Gastrocnemius medialis (tissue), 4 donors: ENCODE results near the gene EVI5. TPM values are rescaled to one million over a fixed set of nuclear protein-coding genes. Genes with fewer than 3 reads are reported as not detected.

Source experiments
- ATAC-seq, 2 donors: fragments of 150-250 bp; one replicate each; pipeline ENCODE4 v1.9.1; 2016
- DNase-seq, 2 donors: peaks; one replicate each; pipeline ENCODE4 v3.0.0-alpha.2; 2019
- H3K27ac ChIP-seq, 4 donors: fragments of 200-600 bp; sonication (generic); 1 replicate in 1 of 4; 2 replicates in 3 of 4; pipeline ENCODE4 v1.5.1; 2016 to 2018; ENCODE audit warnings: mild to moderate bottlenecking in 2 of 4, moderate library complexity in 1 of 4
- H3K27me3 ChIP-seq, 3 donors: fragments of 200-600 bp; sonication (generic) in 2 of 3; 1 replicate in 1 of 3; 2 replicates in 2 of 3; pipeline versions ENCODE4 v1.5.1 to v1.6.0; 2016 to 2019; ENCODE audit warnings: mild to moderate bottlenecking in 1 of 3, moderate library complexity in 1 of 3
- H3K36me3 ChIP-seq, 2 donors: fragments of 200-600 bp; sonication (generic) in 1 of 2; one replicate each; pipeline ENCODE4 v1.5.1; 2017 to 2018
- H3K4me1 ChIP-seq, 2 donors: fragments of 200-600 bp; sonication (generic) in 1 of 2; one replicate each; pipeline ENCODE4 v1.5.1; 2016 to 2017; ENCODE audit warnings: mild to moderate bottlenecking in 2 of 2
- H3K4me3 ChIP-seq, 4 donors: fragments of 200-600 bp; sonication (generic) in 3 of 4; 1 replicate in 1 of 4; 2 replicates in 3 of 4; pipeline ENCODE4 v1.5.1; 2016 to 2019; ENCODE audit warnings: mild to moderate bottlenecking in 2 of 4
- H3K9me3 ChIP-seq, 3 donors: fragments of 200-600 bp; sonication (generic) in 2 of 3; 1 replicate in 1 of 3; 2 replicates in 2 of 3; pipeline ENCODE4 v1.5.1; 2016 to 2019
- POLR2A ChIP-seq, 2 donors: fragments of 450-650 bp; IDR thresholded peaks; one replicate each; pipeline ENCODE4 v1.6.1; 2017; ENCODE audit warnings: antibody characterized with exemption in 2 of 2, mild to moderate bottlenecking in 2 of 2, moderate library complexity in 2 of 2
- in situ Hi-C, 4 donors: fragments of 200-750 bp; cut with MboI; loops; one replicate each; pipeline versions ENCODE4 v1.15.0 to v1.8.0; 2017; ENCODE audit warnings: low sequenced_read_pairs in 4 of 4
- intact Hi-C: fragments of 100-400 bp; cut with DNase I; formaldehyde crosslinking; loops from one replicate; pipeline ENCODE4 v1.15.1; 2023; ENCODE audit warnings: low total_unique reads
- total RNA-seq, 4 donors: library from RNA; depleted of rRNA; stranded (reverse); fragments of >200 nt; gene quantifications; one replicate each; pipeline versions ENCODE4 v1.1.0 to v1.2.3, GENCODE V29; 2016
- TF ChIP-seq, protein P1 (sequence below), 5 experiments: fragments of 450-650 bp in 3 of 5; fragments of 200-600 bp in 2 of 5; sonication (generic) in 2 of 5; IDR thresholded peaks in 4 of 5; conservative IDR thresholded peaks in 1 of 5; 1 replicate in 4 of 5; 2 replicates in 1 of 5; pipeline ENCODE4 v1.5.1; 2016 to 2019; ENCODE audit warnings: antibody characterized with exemption in 5 of 5, mild to moderate bottlenecking in 3 of 5, moderate library complexity in 3 of 5

EVI5 gene
- total RNA-seq, 4 donors from 2014 or later: 4.6 to 12.5 (median 8.2) TPM

DNA sequence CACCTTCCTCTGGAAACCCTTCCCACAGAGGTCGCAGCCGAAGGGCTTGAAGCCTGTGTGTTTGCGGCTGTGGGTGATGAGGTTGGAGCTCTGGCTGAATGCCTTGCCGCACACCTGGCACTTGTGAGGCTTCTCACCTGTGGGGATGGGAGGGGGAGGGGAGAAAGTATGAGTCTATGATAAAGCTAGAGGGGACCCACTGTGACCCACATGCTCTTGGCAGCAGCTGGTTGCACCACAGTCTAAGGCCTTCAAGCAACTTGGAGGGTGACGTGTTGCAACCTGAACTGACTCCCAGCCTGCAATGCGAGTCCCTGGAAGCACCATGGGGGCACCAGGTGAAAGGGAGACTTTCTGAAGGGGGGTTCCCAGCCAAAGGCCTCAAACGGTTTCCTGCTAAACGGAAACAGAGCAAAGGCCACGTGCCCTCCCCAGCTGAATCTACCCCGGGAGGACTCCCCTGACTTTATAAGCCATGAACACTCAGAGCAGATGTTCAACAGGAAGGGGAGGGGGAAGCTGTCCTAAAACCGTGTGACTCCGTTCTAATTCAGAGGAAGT, 308.8 kb downstream of the EVI5 start:
- DNase-seq: no peak
- Histone ChIP-seq H3K27me3 (peaks cover 17 to 32% (median 32%) of the 10 kb centered on the region in 3 donors), H3K4me1 (peaks cover under 1 to 4% of the 10 kb centered on the region in 2 donors), H3K36me3 (no peaks in the 10 kb centered on the region), H3K9me3 (no peaks in the 10 kb centered on the region), H3K4me3 (no peak overlapping the region), H3K27ac (no peak overlapping the region)
- intact Hi-C loops: no loop called here
- no peak for ATAC-seq
- TF ChIP-seq POLR2A (IDR thresholded peaks at IDR 0.05): no peak
- TF ChIP-seq, protein P1, sequence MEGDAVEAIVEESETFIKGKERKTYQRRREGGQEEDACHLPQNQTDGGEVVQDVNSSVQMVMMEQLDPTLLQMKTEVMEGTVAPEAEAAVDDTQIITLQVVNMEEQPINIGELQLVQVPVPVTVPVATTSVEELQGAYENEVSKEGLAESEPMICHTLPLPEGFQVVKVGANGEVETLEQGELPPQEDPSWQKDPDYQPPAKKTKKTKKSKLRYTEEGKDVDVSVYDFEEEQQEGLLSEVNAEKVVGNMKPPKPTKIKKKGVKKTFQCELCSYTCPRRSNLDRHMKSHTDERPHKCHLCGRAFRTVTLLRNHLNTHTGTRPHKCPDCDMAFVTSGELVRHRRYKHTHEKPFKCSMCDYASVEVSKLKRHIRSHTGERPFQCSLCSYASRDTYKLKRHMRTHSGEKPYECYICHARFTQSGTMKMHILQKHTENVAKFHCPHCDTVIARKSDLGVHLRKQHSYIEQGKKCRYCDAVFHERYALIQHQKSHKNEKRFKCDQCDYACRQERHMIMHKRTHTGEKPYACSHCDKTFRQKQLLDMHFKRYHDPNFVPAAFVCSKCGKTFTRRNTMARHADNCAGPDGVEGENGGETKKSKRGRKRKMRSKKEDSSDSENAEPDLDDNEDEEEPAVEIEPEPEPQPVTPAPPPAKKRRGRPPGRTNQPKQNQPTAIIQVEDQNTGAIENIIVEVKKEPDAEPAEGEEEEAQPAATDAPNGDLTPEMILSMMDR (IDR thresholded peaks at IDR 0.05 in 4 of 5, conservative IDR thresholded peaks at IDR 0.05 in 1 of 5): no peak
- in situ Hi-C loops: no loop called here

DNA sequence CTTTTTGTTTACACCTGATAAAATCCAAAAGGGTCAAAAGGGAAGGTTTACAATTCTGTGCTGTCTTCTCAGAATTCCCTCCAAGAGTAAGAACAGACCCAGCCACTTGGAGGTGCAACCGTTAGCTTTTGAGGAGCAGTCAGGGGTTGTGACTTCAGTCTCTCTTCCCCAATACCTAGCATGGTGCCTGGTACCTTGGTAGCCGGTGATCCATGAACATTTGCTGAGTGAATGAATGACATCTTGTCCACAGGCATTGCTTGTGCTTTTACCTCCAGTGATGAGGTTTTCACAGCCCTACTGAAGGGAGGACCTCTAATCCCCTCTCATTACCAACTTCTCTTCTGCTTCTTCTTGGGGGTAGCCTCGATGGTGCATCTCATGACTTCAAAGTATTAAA, 309.9 kb downstream of the EVI5 start:
- in situ Hi-C loops: no loop called here
- H3K4me3 ChIP-seq: no peak overlapping the region
- TF ChIP-seq, protein P1 (IDR thresholded peaks at IDR 0.05 in 4 of 5, conservative IDR thresholded peaks at IDR 0.05 in 1 of 5): no peak
- no peak for TF ChIP-seq POLR2A (IDR thresholded peaks at IDR 0.05)
- no peaks in the 10 kb centered on the region for H3K9me3 ChIP-seq
- DNase-seq: no peak
- H3K4me1 ChIP-seq: no peaks in the 10 kb centered on the region
- no peaks in the 10 kb centered on the region for H3K36me3 ChIP-seq
- intact Hi-C loops: no loop called here
- peaks cover 8 to 21% (median 20%) of the 10 kb centered on the region in 3 donors for H3K27me3 ChIP-seq
- no peak for ATAC-seq
- no peak overlapping the region for H3K27ac ChIP-seq

DNA sequence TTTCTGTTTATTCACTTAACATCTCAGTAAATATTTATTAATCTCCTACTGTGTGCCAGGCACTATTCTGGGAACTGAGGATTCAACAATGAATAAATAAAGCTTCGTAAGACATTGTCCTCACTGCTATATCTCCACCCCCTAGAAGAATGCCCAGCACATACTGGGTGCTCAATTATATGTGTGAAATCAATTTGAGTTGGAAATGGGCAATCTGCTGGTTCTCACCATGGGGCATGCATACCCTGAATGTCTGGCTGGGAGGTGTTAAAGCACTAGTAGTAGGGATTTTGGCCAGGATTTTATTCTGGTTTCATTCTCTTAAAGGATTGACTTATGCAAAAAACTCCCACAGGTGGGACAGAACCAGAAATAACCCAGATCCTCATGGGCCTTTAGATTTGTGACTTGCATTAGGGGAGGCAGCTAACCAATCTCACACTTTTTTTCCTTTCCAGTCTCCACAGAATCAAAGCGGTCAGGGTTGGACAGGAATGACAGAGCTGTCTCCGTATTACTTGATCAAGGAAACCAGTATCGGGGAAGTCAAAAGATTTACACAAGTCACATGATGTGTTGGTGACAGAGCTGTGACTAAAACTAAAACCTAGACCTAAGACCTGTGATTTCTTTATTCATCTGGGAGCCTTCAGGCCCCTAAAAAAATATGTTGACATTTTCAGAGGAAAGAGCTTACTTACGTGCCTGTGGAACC, 311.0 kb downstream of the EVI5 start:
- in situ Hi-C loops: no loop called here
- TF ChIP-seq, protein P1 (IDR thresholded peaks at IDR 0.05 in 4 of 5, conservative IDR thresholded peaks at IDR 0.05 in 1 of 5): no peak
- no peak for TF ChIP-seq POLR2A (IDR thresholded peaks at IDR 0.05)
- Histone ChIP-seq H3K36me3 (no peaks in the 10 kb centered on the region), H3K27me3 (peaks cover 5 to 11% (median 11%) of the 10 kb centered on the region in 3 donors), H3K9me3 (no peaks in the 10 kb centered on the region), H3K4me1 (no peaks in the 10 kb centered on the region), H3K4me3 (no peak overlapping the region), H3K27ac (no peak overlapping the region)
- DNase-seq (no peak), ATAC-seq (no peak)
- intact Hi-C loops: no loop called here

GRCh38 chr1:92470216-92470615, 314.7 kb downstream of the EVI5 start:
- ATAC-seq (no peak), DNase-seq (no peak)
- no peaks in the 10 kb centered on the region for H3K36me3 ChIP-seq
- H3K4me1 ChIP-seq: no peaks in the 10 kb centered on the region
- H3K27ac ChIP-seq: no peak overlapping the region
- no peak overlapping the region for H3K4me3 ChIP-seq
- H3K9me3 ChIP-seq: no peaks in the 10 kb centered on the region
- no peaks in the 10 kb centered on the region for H3K27me3 ChIP-seq
- in situ Hi-C loops (no loop called here), intact Hi-C loops (no loop called here)
- TF ChIP-seq, protein P1 (IDR thresholded peaks at IDR 0.05 in 4 of 5, conservative IDR thresholded peaks at IDR 0.05 in 1 of 5): no peak
